GM10266 (cell line): ENCODE results near the gene C1orf167.

Experiments
- DNase-seq: peaks from one replicate; pipeline ENCODE4 v3.0.0; 2012; ENCODE audit errors: extremely low spot score
- CTCF ChIP-seq: IDR thresholded peaks from 2 replicates; pipeline ENCODE4 v1.5.1; 2012; ENCODE audit warnings: mild to moderate bottlenecking, low read depth; ENCODE audit not compliant: control insufficient read depth, insufficient read depth; ENCODE audit errors: missing control alignments

The C1orf167 gene

GRCh38 chr1:11771481-11772043 lies 9.6 kb downstream of the C1orf167 start:
- no peak for TF ChIP-seq CTCF
- DNase-seq = no peak

- no peak for DNase-seq
- no peak for TF ChIP-seq CTCF
These were observed 10.5 kb downstream of the C1orf167 start for GRCh38 chr1:11772458-11772857.

DNA sequence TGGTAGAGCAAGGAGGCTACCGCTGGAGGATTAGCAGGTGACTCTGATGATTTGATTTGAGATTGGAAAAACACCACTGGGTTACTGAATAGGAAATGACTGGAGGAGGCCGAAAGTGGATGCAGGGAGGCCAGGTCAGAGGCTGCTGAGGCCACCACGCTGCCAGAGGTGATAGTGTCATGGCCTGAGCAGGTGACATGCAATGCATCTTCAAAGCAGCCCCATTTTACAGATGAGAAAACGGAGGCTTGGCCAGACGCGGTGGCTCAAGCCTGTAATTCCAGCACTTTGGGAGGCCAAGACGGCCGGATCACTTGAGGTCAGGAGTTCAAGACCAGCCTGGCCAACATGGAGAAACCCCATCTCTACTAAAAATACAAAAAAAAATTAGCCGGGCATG lies 12.8 kb downstream of the C1orf167 start:
- TF ChIP-seq CTCF = no peak
- no peak for DNase-seq

GRCh38 chr1:11777658-11778322 lies 15.8 kb downstream of the C1orf167 start:
- no peak for TF ChIP-seq CTCF
- DNase-seq = no peak

DNA sequence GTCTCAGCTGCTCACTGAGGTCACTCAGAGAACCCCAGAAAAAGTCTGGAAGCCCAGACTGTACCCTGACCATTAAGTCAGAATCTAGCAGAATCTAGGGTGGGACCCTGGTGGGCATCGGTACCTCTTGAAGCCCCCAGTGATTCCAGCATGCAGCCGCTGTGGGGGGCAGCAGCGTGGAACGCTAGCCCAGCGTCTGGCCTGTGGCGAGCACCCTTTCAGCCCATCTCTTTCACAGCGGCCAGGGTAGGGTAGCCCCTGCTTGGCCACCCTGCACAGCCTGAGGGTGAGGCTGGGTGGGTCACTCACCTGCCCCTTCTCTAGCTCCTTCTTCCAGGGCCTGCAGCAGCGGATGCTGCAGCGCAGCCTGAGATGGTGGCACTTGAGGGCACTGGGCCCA lies 16.3 kb downstream of the C1orf167 start:
- DNase-seq = no peak
- no peak for TF ChIP-seq CTCF

- no peak for DNase-seq
- no peak for TF ChIP-seq CTCF
These were observed 17.0 kb downstream of the C1orf167 start for GRCh38 chr1:11778844-11779623.
